PC-3 (cell line): Measurements from ENCODE around the gene SDK1.

Source experiments
- CTCF ChIP-seq: fragments of 300-600 bp; sonication (generic); conservative IDR thresholded peaks from 2 replicates; pipeline ENCODE4 v1.5.1; 2017; ENCODE audit warnings: antibody characterized with exemption, low read depth, mild to moderate bottlenecking, low read length
- EZH2 ChIP-seq: fragments of 300-600 bp; sonication (generic); IDR thresholded peaks from one replicate; pipeline ENCODE4 v1.6.1; 2017; ENCODE audit warnings: antibody characterized with exemption, mild to moderate bottlenecking, low read length; ENCODE audit not compliant: unreplicated experiment
- EZH2phosphoT487 ChIP-seq: fragments of 300-600 bp; sonication (generic); IDR thresholded peaks from 2 replicates; pipeline ENCODE4 v1.6.1; 2018; ENCODE audit warnings: mild to moderate bottlenecking, antibody characterized with exemption, low read length, borderline replicate concordance

- TF ChIP-seq CTCF (no peak), EZH2phosphoT487 (no peak), EZH2 (no peak)
Observed at GRCh38 chr7:4110438-4110837, 809.4 kb downstream of the SDK1 start.
